HL-60 (cell line): ENCODE measurements around the gene SF3A2.

ENCODE experiments used
- GABPA ChIP-seq: IDR thresholded peaks from 2 replicates; pipeline ENCODE4 v1.6.1; 2012; ENCODE audit warnings: low read depth
- POLR2AphosphoS5 ChIP-seq: IDR thresholded peaks from 2 replicates; pipeline ENCODE4 v1.6.1; 2012; ENCODE audit warnings: low read depth
- TF ChIP-seq, protein P1 (sequence below): IDR thresholded peaks from one replicate; pipeline ENCODE4 v1.5.1; 2011; ENCODE audit warnings: low read length, control low read depth, inconsistent platforms; ENCODE audit not compliant: insufficient read depth
- TF ChIP-seq, protein P2 (sequence below): IDR thresholded peaks from 2 replicates; pipeline ENCODE4 v1.6.1; 2012; ENCODE audit warnings: low read depth; ENCODE audit not compliant: insufficient replicate concordance

DNA sequence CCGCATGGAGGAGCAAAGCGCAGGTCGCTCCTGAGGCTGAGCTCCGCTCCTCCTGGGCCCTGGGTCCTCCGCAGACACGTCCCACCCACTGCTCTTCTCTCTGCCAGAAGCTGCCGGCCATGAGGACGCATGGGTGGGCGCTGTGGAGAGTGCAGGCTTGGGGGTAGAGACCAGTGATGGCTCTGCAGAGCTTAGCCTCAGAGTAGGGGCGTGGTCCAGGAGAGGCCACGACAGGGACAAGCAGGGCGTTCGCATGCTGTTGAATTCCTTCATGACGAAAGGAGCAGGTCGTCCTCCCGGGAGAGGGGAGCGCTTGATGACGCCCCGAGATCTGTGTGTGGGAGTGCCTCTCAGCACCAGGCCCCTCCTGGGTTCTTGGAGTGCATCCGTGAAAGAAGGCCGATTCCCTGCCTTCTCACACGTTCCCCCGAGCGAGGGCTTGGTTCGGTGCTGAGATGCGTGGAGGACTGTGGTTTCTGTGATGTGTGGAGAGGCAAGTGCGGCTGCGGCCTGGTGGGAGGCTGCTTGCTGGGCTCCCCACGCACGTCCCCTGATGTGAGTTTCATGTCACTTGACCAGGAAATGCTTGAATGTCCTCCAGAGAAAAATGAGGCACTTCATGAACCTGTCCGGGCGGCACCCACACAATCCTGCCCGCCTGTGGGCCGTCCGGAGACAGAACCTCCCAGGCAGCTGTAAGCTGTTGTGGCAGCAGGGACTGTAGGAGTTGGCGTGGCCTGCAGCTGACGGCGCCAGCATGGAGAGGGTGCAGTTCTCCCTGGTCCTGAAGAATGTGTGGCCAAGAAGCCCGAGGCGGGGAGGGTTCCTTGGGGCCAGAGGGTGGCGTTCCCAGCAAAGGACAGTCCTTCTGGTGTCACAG lies 4.5 kb downstream of the SF3A2 start:
- TF ChIP-seq, protein P1, sequence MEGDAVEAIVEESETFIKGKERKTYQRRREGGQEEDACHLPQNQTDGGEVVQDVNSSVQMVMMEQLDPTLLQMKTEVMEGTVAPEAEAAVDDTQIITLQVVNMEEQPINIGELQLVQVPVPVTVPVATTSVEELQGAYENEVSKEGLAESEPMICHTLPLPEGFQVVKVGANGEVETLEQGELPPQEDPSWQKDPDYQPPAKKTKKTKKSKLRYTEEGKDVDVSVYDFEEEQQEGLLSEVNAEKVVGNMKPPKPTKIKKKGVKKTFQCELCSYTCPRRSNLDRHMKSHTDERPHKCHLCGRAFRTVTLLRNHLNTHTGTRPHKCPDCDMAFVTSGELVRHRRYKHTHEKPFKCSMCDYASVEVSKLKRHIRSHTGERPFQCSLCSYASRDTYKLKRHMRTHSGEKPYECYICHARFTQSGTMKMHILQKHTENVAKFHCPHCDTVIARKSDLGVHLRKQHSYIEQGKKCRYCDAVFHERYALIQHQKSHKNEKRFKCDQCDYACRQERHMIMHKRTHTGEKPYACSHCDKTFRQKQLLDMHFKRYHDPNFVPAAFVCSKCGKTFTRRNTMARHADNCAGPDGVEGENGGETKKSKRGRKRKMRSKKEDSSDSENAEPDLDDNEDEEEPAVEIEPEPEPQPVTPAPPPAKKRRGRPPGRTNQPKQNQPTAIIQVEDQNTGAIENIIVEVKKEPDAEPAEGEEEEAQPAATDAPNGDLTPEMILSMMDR: no peak
- no peak for TF ChIP-seq POLR2AphosphoS5
- no peak for TF ChIP-seq GABPA
- TF ChIP-seq, protein P2, sequence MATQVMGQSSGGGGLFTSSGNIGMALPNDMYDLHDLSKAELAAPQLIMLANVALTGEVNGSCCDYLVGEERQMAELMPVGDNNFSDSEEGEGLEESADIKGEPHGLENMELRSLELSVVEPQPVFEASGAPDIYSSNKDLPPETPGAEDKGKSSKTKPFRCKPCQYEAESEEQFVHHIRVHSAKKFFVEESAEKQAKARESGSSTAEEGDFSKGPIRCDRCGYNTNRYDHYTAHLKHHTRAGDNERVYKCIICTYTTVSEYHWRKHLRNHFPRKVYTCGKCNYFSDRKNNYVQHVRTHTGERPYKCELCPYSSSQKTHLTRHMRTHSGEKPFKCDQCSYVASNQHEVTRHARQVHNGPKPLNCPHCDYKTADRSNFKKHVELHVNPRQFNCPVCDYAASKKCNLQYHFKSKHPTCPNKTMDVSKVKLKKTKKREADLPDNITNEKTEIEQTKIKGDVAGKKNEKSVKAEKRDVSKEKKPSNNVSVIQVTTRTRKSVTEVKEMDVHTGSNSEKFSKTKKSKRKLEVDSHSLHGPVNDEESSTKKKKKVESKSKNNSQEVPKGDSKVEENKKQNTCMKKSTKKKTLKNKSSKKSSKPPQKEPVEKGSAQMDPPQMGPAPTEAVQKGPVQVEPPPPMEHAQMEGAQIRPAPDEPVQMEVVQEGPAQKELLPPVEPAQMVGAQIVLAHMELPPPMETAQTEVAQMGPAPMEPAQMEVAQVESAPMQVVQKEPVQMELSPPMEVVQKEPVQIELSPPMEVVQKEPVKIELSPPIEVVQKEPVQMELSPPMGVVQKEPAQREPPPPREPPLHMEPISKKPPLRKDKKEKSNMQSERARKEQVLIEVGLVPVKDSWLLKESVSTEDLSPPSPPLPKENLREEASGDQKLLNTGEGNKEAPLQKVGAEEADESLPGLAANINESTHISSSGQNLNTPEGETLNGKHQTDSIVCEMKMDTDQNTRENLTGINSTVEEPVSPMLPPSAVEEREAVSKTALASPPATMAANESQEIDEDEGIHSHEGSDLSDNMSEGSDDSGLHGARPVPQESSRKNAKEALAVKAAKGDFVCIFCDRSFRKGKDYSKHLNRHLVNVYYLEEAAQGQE: no peak
